Fibroblast of skin of back (primary cell): Measurements from ENCODE around the gene SALL4.
"Not testable (repeated sequence)": the region's sequence is repeated elsewhere in the genome, so short reads cannot be mapped to it uniquely, and the experiment has no call there.

Experiments used
- DNase-seq: peaks from one replicate; pipeline ENCODE4 v3.0.0-alpha.2; 2013

The SALL4 gene

DNA sequence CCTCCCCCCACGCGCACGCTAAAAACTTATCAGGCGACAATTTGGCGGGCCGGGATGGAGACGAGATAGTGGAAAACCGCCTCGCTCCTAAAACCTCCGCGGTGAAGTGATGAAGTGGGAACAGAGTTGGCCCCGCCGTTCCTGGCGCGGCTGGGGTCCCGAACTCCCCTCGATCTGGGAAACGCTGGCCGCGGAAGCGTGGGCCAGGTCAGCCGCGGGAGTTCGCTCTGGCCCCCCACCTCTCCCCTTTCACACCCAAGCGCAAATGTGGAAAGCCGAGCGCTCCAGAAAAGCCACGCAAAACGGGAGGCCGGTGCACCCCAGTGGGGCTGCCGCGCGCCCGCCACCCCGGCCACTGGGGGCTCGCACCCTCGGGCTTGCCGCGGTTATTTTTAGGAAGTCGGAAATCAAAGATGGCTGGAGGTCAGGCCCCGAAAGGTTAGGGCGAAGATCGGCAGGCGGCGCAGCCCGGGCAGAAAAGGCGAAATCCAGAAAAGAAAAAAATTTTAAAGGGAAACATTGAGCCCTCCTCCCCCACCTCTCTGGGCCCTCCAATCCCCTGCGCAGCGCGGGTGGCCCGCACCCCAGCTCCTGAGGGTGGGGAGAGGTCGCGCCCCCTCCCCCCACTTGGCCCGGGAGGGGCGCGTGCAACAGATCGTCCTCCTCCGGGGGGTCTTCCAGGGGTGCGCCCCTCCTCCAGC lies 1.0 kb downstream of the SALL4 start:
- DNase-seq = peak; percentile 15

- peak; percentile 11 for DNase-seq
These were observed 1.5 kb downstream of the SALL4 start for GRCh38 chr20:51800872-51801121.

GRCh38 chr20:51800060-51800871 lies 2.1 kb downstream of the SALL4 start:
- peak; percentile 24 for DNase-seq

GRCh38 chr20:51799401-51799860 lies 2.9 kb downstream of the SALL4 start:
- no peak for DNase-seq

DNA sequence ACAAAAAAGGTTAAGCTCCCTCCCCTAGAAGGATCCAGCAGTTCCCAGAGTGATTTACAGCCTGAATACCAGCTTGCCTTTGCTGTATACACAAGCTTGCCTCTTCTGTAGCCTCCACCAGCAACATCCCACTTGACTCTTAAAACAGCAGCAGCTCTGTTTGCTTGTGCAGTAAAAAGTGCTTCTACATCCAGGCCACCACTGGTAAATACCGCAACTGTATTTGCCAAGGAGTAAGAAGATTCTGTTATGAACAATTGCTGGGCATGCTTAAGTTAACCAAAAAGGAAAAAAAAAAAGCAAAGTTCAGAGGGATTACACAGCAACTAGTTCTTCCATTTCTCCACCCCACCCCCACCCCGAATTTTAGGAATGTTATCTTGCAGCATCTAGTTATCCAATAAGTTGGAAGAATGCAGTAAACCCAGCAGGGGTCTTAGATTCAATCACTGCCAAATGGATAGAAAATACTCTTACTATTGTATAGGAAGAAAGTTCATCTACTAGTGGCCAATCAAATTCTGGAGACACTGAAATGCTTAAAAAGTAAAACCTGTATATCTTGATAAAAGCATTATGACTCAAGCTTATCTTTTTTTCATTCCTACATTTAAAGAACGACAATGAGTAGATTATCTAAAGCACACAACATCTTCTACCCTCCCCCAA lies 4.8 kb downstream of the SALL4 start:
- DNase-seq = peak; percentile 43

GRCh38 chr20:51796340-51796739 lies 6.0 kb downstream of the SALL4 start:
- DNase-seq = no peak

- DNase-seq = no peak
These were observed 9.4 kb downstream of the SALL4 start for GRCh38 chr20:51792960-51793359.

DNA sequence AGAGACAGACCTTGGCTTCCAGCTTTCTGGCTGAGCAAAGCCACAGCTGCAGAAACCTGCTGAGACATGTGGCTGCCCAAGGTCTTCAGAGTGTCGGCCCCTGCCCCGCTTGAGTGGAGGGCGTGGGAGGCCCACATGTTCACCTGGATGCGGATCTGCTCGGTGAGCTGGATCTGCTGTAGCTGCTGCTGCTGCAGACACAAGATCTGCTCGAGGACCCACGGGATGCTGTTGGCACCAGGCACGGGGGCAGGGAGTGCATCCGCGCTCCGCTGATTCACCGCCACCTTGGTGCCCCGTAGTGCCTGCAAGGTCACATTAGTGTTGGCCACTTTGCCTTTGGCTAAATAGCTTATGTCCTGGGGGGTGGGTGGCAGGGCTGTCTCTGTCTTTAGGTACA lies 10.7 kb downstream of the SALL4 start:
- DNase-seq = no peak

- DNase-seq = no peak
These were observed 12.1 kb downstream of the SALL4 start for GRCh38 chr20:51790256-51790655.

GRCh38 chr20:51789434-51789833 lies 12.9 kb downstream of the SALL4 start:
- no peak for DNase-seq

- no peak for DNase-seq
These were observed 13.5 kb downstream of the SALL4 start for GRCh38 chr20:51788822-51789221.

GRCh38 chr20:51784299-51784698 lies 18.0 kb downstream of the SALL4 start:
- no peak for DNase-seq

- not testable (repeated sequence) for DNase-seq
These were observed 24.0 kb downstream of the SALL4 start for GRCh38 chr20:51778229-51778759.

DNA sequence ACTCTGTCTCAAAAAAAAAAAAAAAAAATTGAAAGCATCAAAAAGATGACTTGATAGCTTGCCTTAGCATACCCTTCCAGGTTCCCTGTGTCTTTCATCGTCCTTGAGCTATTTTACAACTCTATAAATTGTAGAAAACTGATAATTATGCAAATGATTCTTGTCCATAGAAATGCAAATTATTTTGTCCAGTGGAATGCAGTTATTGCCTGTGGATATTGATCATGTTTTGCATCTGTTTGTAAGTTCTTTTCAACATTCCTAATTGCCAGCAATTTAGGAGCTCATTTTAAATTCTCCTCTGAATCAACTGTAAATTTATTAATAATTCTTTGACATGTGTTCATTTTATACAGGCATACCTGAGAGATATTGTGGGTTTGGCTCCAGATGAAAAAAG lies 27.1 kb downstream of the SALL4 start:
- DNase-seq = no peak

DNA sequence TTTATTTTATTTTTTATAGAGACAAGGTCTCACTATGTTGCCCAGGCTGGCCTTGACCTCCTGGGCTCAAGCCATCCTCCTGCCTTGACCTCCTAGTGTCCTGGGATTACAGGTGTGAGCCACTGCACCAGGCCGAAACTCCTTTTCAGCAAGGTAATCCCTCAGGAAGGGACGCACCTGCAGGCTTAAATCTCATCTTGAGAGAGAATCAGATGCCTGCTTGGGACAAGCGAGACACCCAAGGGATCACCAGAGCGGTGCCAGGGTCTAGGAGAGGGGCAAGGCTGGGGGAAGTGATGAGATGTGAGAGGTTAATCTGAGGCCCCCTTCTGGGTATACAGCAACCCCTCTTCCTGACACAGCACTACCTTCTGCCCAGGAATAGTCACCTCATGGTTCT lies 30.1 kb downstream of the SALL4 start:
- no peak for DNase-seq

DNA sequence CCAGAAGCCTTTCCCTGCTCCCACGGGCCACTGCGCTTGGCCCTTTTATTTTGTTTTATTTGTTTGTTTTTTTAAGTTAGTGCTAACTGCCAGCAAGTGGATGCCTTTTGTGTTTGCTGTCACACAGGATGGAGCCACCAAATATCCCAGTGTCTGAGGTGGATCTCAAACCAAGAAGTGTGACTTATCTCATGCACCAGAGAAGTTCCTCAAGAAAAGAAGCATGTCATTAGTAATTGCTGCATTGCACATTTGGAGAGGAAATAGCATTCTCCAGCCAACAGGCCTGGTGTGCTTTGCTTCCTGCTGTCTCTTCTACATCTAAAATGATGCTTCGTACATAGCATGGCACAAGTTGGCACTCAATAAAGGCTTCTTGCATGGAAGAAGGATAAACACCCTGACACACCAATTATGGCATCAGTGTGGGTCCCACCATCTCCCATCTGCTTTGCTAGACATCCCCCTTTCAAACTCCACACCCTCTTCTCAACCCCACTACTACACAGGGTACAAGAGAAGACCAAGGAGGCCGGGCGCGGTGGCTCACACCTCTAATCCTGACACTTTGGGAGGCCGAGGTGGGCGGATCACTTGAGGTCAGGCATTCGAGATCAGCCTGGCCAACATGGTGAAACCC lies 32.2 kb downstream of the SALL4 start:
- peak; percentile 56 for DNase-seq

DNA sequence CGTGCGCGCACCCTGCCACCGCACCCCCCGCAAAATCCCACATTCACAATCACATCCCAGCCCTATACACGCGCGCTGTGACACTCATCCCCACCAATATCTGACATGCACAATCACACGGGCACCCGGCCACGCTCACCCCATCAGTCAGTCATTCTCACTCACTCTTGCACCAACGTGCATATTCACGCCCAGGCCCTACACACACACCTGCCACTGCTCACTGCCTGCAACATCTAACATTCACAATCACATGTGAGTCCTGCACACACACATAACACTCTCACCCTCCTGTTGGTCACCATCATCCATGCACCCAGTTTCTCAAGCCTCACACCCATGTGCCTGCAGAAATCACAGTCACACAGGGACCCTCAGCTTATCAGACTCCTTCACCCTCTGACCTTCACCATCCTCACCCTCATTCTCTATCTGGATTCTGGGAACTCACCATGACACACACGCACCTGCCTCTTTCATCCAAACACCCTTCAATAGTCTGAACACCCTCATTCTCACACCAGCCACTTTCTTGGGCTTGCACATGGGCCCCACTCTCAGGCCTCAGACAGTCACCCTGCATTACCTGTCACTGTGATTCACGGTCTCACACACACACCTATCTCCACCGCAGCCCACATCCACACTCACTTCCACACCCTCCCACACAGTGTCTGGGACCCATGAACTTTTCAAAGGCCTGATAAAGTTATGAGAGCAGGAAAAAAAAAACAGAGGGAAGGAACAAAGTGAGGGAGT lies 33.4 kb downstream of the SALL4 start:
- no peak for DNase-seq

DNA sequence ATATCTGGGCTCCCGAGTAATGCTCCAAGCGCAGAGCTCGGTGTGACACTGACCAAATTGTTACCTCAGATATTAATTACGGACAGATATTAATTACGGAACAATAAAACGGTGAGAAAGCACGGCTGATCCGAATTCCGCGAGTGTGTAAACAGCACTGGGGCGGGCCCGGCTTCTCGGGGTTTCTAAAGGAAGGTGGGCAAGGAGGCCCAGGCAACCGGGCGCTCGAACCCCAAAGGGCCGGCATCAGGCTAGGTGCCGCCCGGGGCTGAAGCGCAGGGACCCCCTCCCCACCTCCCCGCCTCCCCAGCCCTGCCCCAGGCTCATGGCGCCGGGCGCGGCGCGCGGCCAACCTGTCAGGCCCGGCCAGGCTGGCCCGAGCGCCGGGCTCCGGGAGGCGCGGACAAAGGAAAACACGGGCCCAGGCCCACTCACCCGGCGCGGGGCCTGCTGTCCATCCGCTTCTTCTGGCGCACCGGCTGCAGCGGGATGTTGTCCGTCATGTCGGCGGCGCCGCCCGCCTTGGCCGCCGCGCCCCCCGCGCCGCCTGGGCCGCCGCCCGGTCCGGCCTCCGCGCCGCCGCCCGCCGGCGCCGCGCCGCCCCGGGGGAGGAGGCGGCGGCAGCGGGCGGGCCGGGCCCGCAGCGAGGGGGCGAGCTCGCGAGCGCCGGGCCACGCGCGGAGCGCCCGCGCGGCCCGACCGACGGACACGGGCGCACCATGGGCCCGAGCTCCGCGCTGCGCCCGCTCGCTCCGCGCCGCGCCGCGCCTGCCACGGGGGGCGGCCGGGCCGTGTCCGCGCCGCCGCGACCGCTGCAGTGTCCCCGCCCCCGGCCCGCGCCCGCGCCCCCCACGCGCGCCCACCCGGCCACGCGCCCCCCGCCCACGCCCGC lies 34.2 kb downstream of the SALL4 start, which contains the start of gene ATP9A:
Gene ATP9A (minus strand): TSS at position 524 of the 892 bp plus-strand sequence. CDS start 21 bp downstream, at position 503.
- peak; percentile 35 for DNase-seq

- DNase-seq = peak; percentile 32
These were observed 35.1 kb downstream of the SALL4 start for GRCh38 chr20:51766994-51767866.

DNA sequence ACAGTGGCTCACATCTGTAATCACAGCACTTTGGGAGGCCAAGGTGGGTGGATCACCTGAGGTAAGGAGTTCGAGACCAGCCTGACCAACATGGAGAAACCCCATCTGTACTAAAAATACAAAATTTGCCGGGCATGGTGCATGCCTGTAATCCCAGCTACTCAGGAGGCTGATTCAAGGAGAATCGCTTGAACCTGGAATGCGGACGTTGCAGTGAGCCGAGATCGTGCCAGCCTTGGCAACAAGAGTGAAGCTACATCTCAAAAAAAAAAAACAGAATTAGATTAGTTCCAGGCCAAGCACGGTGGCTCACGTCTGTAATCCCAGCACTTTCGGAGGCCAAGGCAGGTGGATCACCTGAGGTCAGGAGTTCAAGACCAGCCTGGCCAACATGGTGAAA lies 36.9 kb downstream of the SALL4 start:
- DNase-seq = not testable (repeated sequence)
